K562 (cell line): Measurements from ENCODE around the gene CST6. TPM values are rescaled to one million over a fixed set of nuclear protein-coding genes. Genes with fewer than 3 reads are reported as not detected.
A peak's percentile ranks its signal among the peaks of the same experiment; 100 is the strongest.

Experiments
- ATAC-seq: fragments of 200-7000 bp; cut with Tn5 transposase; 3 replicates; pipeline ENCODE4 v1.9.1; 2020; ENCODE audit warnings: moderate library complexity
- BruUV-seq: library from RNA; stranded (reverse); fragments of 400-500 nt; replicated peaks from 2 replicates; lab custom pipeline; 2021; lab: Mats Ljungman, UMichigan
- CTCF ChIA-PET: fragments of 300-600 bp; formaldehyde crosslinking; extraction: SDS; loops from one replicate; lab custom pipeline; 2021; ENCODE audit warnings: low intra/inter-chr PET ratio; lab: Yijun Ruan, JAX
- POLR2A ChIA-PET: fragments of 300-600, 350-650 bp; sonication (Branson Sonifier 250); formaldehyde crosslinking; extraction: SDS; loops from one replicate; lab custom pipeline; 2021; ENCODE audit warnings: antibody characterized with exemption, inconsistent platforms; lab: Yijun Ruan, JAX
- DNase-seq, 4 experiments: peaks; one replicate each; pipeline versions ENCODE4 v3.0.0 to v3.0.0-alpha.2; 2011 to 2018; ENCODE audit warnings: low spot score in 3 of 4, mixed read lengths in 3 of 4; ENCODE audit errors: extremely low read depth in 1 of 4
- FAIRE-seq: peaks from 2 replicates; lab custom pipeline; 2011; peaks lifted over from hg19 to GRCh38; lab: Jason Lieb, UNC
- H2AFZ ChIP-seq: 2 replicates; pipeline ENCODE4 v1.6.0; 2011; ENCODE audit warnings: low read depth, low read length, control low read depth, inconsistent platforms
- H3K27ac ChIP-seq: fragments of 200-600 bp; 3 replicates; pipeline ENCODE4 v1.8.0; 2011; ENCODE audit warnings: low read depth, mild to moderate bottlenecking, control low read depth, inconsistent platforms, low read length, moderate library complexity, mixed read lengths; ENCODE audit errors: extremely low read depth
- H3K27me3 ChIP-seq, 2 experiments: fragments of 300-600 bp in 1 of 2; 2 replicates in 1 of 2; 3 replicates in 1 of 2; pipeline versions ENCODE4 v1.6.0 to v1.8.0; 2011; ENCODE audit warnings: inconsistent platforms in 2 of 2, low read length in 2 of 2, mild to moderate bottlenecking in 1 of 2, mixed read lengths in 1 of 2, moderate library complexity in 1 of 2; ENCODE audit not compliant: control insufficient read depth in 2 of 2, insufficient read depth in 2 of 2
- H3K36me3 ChIP-seq: fragments of 300-600 bp; 3 replicates; pipeline ENCODE4 v1.8.0; 2011; ENCODE audit warnings: mild to moderate bottlenecking, low read length, inconsistent platforms; ENCODE audit not compliant: control insufficient read depth, insufficient read depth
- H3K4me1 ChIP-seq, 2 experiments: fragments of 200-600 bp in 1 of 2; replicated peaks in 1 of 2; 2 replicates in 1 of 2; 3 replicates in 1 of 2; pipeline versions ENCODE4 v1.5.1 to v1.8.0; 2011; ENCODE audit warnings: inconsistent platforms in 2 of 2, low read length in 2 of 2, mild to moderate bottlenecking in 1 of 2, mixed read lengths in 1 of 2, moderate library complexity in 1 of 2; ENCODE audit not compliant: control insufficient read depth in 2 of 2, insufficient read depth in 2 of 2
- H3K4me2 ChIP-seq: 2 replicates; pipeline ENCODE4 v1.6.1; 2011; ENCODE audit warnings: low read length, control low read depth, inconsistent platforms, mixed read lengths; ENCODE audit not compliant: insufficient read depth
- H3K4me3 ChIP-seq: fragments of 200-600 bp; sonication (generic), shearing (Covaris generic); 2 replicates; pipeline ENCODE4 v1.5.1; 2016; ENCODE audit warnings: control low read depth, inconsistent platforms
- H3K79me2 ChIP-seq: fragments of 200-600 bp; 3 replicates; pipeline ENCODE4 v1.8.0; 2011; ENCODE audit warnings: low read length, inconsistent platforms; ENCODE audit not compliant: control insufficient read depth, insufficient read depth
- H3K9ac ChIP-seq, 2 experiments: 2 replicates each; pipeline versions ENCODE4 v1.6.0 to v1.6.1; 2011; ENCODE audit warnings: low read depth in 2 of 2, low read length in 2 of 2, control low read depth in 1 of 2, inconsistent platforms in 1 of 2, mild to moderate bottlenecking in 1 of 2, mixed read lengths in 1 of 2; ENCODE audit not compliant: insufficient read depth in 1 of 2
- H3K9me1 ChIP-seq: one replicate; pipeline ENCODE4 v1.6.0; 2011; ENCODE audit warnings: inconsistent platforms, mild to moderate bottlenecking, low read length, moderate library complexity; ENCODE audit not compliant: control insufficient read depth, insufficient read depth
- H3K9me3 ChIP-seq: replicated peaks from 2 replicates; pipeline ENCODE4 v1.5.1; 2011; ENCODE audit warnings: low read depth, low read length, inconsistent platforms; ENCODE audit not compliant: control insufficient read depth, insufficient read depth
- H4K20me1 ChIP-seq: replicated peaks from 2 replicates; pipeline ENCODE4 v1.6.1; 2011; ENCODE audit warnings: low read length, inconsistent platforms, mixed read lengths; ENCODE audit not compliant: control insufficient read depth, insufficient read depth
- GABPA ChIP-seq: fragments of 200-800 bp; sonication (Bioruptor generic); conservative IDR thresholded peaks from 2 replicates; pipeline ENCODE4 v1.6.1; 2016; ENCODE audit warnings: low read depth, missing genetic modification characterization, missing compliant biosample characterization
- KAT8 ChIP-seq: fragments of 450-650 bp; IDR thresholded peaks from 2 replicates; pipeline ENCODE4 v1.6.1; 2016; ENCODE audit warnings: low read depth, mild to moderate bottlenecking
- PHB2 ChIP-seq: fragments of 450-650 bp; IDR thresholded peaks from 2 replicates; pipeline ENCODE4 v1.6.1; 2017; ENCODE audit warnings: low read depth
- POLR2G ChIP-seq: fragments of 200-400 bp; formaldehyde crosslinking; IDR thresholded peaks from 2 replicates; pipeline ENCODE4 v1.6.1; 2017; ENCODE audit warnings: low read depth, mild to moderate bottlenecking, antibody characterized with exemption, low read length, moderate library complexity
- WGBS: fragments of 100-300 bp; shearing (Covaris generic); methylation state at CpG from one replicate; pipeline ENCODE4 v1.1.6; 2016; ENCODE audit warnings: low coverage, mixed read lengths; ENCODE audit not compliant: insufficient coverage; ENCODE audit errors: missing lambda C conversion rate; 5-methylcytosine and 5-hydroxymethylcytosine counted together
- in situ Hi-C: fragments of 300-500 bp; cut with MboI; formaldehyde crosslinking; loops from 4 replicates; pipeline ENCODE4 v1.15.0; 2018; ENCODE audit warnings: inconsistent platforms, mixed read lengths
- intact Hi-C: fragments of 100-400 bp; cut with micrococcal nuclease; formaldehyde crosslinking; loops from 2 replicates; pipeline ENCODE4 v1.14.2; 2022
- polyA plus RNA-seq, 8 experiments: library from polyadenylated mRNA; depleted of rRNA in 4 of 8; stranded (reverse) in 5 of 8; unstranded in 3 of 8; fragments of >200 nt; fragmentation: Nextera tagmentation in 2 of 8; fragmentation: Illumina TruSeq in 1 of 8; extraction: Ambion mirVana in 2 of 8; extraction: Trizol in 1 of 8; gene quantifications; 2 replicates each; pipeline versions ENCODE4 v1.2.1 to v1.2.3, GENCODE V29; 2011 to 2014; ENCODE audit warnings: inconsistent platforms in 1 of 8, missing spikeins in 1 of 8
- total RNA-seq, 7 experiments: library from RNA; depleted of rRNA in 6 of 7; stranded (reverse); fragments of >200 nt in 6 of 7; fragmentation: Illumina TruSeq in 2 of 7; extraction: Trizol in 2 of 7; gene quantifications; 2 replicates each; pipeline versions ENCODE4 v1.2.1 to v1.2.3, GENCODE V29; 2011 to 2021; ENCODE audit warnings: low replicate concordance in 1 of 7

CST6 gene
- total and polyA plus RNA-seq, 9 of the 15 experiments (the other 6 are each of a cell fraction or from before 2014, with no cell fraction given), result not detected

DNA sequence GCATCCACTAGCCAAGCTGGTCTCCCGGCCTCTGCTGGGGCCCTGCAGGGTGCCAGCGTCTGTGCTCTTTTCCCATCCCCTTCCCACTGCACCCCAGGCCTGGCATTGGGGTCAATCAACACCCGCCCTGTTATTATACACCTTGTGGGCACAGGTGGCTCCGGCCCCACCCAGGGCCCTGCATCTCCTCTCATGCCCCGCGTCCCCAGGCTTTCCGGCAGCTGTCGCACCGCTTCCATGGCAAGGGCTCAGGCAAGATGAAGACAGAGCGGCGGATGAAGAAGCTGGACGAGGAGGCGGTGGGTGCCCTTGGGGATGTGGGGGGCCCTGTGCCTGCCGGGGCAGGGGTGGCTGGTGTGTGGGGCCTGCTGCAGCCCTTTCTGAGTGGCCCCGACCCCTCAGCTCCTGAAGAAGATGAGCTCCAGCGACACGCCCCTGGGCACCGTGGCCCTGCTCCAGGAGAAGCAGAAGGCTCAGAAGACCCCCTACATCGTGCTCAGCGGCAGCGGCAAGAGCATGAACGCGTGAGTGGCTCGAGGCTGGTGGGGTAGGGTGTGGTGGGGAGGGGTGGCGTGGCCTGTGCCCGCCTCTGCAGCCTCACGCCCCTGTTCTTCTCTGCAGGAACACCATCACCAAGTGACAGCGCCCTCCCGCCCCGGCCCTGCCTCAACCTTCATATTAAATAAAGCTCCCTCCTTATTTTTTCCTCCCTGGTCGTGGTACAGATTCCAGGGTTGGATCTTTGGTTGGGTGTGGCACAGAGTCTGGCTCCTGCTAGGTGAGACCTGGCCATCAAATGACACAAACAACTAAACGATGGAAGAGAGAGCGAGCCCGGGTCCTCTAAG, 33.2 kb upstream of the CST6 start (continued):
- peak; percentile 39; the same call in 1 of the 2 replicates for TF ChIP-seq POLR2G

DNA sequence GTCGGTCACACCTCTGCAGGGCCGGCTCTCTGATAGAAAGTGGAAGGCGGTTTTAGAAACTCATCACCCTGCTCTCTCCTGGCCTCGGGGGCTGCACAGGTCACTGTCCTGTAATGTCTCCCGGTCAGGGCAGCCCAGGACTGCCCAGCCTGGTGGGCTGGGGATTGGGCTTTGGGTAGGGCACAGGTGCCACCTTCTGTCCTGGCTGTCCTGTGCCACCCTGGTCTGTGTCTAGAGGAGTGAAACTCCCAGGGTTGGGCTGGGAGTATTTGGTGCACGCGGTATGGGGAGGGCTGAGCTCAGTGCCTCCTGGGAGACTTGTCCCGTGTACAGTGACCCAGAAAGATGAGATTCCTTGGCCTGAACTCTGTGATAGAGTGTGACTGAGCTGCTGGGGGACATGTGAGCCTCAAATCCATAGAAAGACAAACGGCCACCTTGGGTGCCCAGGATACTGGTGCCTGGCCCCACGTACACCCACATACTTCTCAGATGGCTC, 32.5 kb upstream of the CST6 start:
- BruUV-seq, result TSS peak; percentile 26

More for the DNA sequence above, 32.5 kb upstream of the CST6 start:
- H3K9ac ChIP-seq, result 0 out of 4 replicates have a peak overlapping the region, but pooled peaks of 1 of the 2 experiments have one; percentile 32
- H3K4me3 ChIP-seq, result no peak overlapping the region
- FAIRE-seq, result no peak
- no peak overlapping the region for H3K27ac ChIP-seq
- in situ Hi-C loops, result no loop called here
- H4K20me1 ChIP-seq, result no peaks in the 10 kb centered on the region
- peaks cover 39% of the 10 kb centered on the region; the same call in 2 of the 3 replicates for H3K36me3 ChIP-seq
- CTCF ChIA-PET, result no interaction called here
- 84% methylated on average over 10 of the region's 10 CpGs for WGBS
- no peak for TF ChIP-seq PHB2
- TF ChIP-seq GABPA, result no peak
- no peak for TF ChIP-seq KAT8
- TF ChIP-seq, all 486 proteins: peak for 0
- ATAC-seq, result no peak
- H3K4me2 ChIP-seq, result no peak overlapping the region
- no peaks in the 10 kb centered on the region for H3K27me3 ChIP-seq
- H3K9me3 ChIP-seq, result no peaks in the 10 kb centered on the region
- H2AFZ ChIP-seq, result no peak overlapping the region
- POLR2A ChIA-PET, result interaction anchor here (0.5 to 1.0 kb wide), 2 partner anchors 85 to 108 kb away, joined by 3 read pairs; no protein-coding TSS in a partner anchor
- intact Hi-C loops, result no loop called here
- peaks cover 0 to 26% of the 10 kb centered on the region in 2 experiments; a peak in 2 of 5 replicates for H3K4me1 ChIP-seq
- H3K79me2 ChIP-seq, result no peaks in the 10 kb centered on the region
- H3K9me1 ChIP-seq, result no peaks in the 10 kb centered on the region
- DNase-seq, result no peak
